ENCODE results near the gene BCR. TPM values are rescaled to one million over a fixed set of nuclear protein-coding genes. Genes with fewer than 3 reads are reported as not detected.

BCR gene
- total RNA-seq, 1 donor: 28.6 TPM

DNA sequence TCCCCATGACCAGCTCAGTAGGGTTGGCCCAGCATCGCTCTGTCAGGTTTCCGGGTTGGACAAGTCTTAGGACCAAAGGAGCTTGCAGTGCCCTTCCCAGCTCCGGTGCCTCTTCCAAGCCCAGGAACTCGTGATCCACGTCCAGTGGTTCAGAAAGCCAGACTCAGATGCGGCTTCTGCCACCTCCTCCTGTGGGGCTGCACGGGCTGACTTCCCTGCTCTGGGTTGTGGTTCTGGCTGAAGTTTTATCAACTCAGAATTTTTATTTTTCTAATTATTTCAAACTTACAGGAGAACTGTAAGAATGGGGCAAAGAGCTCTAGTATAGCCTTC, 85.0 kb downstream of the BCR start:
- no peak overlapping the region for H3K4me3 ChIP-seq (ENCODE audit: insufficient read depth, low read length)
- H3K36me3 ChIP-seq (ENCODE audit: insufficient read depth, low read length): peaks cover 8% of the 10 kb centered on the region

GRCh38 chr22:23266780-23267179, 86.5 kb downstream of the BCR start:
- Histone ChIP-seq H3K9me3 (ENCODE audit: low read depth, low read length) (no peaks in the 10 kb centered on the region), H3K27me3 (ENCODE audit: insufficient read depth, low read length) (no peaks in the 10 kb centered on the region), H4K20me1 (ENCODE audit: insufficient read depth, low read length) (peaks cover 5% of the 10 kb centered on the region), H3K4me3 (ENCODE audit: insufficient read depth, low read length) (no peak overlapping the region), H3K27ac (ENCODE audit: low read depth, low read length) (no peak overlapping the region), H2AFZ (ENCODE audit: low read length) (no peak overlapping the region), H3K4me1 (ENCODE audit: insufficient read depth, low read length) (no peaks in the 10 kb centered on the region), H3K36me3 (ENCODE audit: insufficient read depth, low read length) (peaks cover 10% of the 10 kb centered on the region), H3K79me2 (ENCODE audit: insufficient read depth, low read length) (no peaks in the 10 kb centered on the region), H3K4me2 (ENCODE audit: insufficient read depth, low read length) (no peak overlapping the region)
- no peak for DNase-seq (ENCODE audit: insufficient read length, low spot score, missing footprints)
- TF ChIP-seq, protein P1, sequence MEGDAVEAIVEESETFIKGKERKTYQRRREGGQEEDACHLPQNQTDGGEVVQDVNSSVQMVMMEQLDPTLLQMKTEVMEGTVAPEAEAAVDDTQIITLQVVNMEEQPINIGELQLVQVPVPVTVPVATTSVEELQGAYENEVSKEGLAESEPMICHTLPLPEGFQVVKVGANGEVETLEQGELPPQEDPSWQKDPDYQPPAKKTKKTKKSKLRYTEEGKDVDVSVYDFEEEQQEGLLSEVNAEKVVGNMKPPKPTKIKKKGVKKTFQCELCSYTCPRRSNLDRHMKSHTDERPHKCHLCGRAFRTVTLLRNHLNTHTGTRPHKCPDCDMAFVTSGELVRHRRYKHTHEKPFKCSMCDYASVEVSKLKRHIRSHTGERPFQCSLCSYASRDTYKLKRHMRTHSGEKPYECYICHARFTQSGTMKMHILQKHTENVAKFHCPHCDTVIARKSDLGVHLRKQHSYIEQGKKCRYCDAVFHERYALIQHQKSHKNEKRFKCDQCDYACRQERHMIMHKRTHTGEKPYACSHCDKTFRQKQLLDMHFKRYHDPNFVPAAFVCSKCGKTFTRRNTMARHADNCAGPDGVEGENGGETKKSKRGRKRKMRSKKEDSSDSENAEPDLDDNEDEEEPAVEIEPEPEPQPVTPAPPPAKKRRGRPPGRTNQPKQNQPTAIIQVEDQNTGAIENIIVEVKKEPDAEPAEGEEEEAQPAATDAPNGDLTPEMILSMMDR (IDR thresholded peaks at IDR 0.05; ENCODE audit: extremely low read depth, low read depth, low read length): no peak

More for the DNA sequence above, 85.0 kb downstream of the BCR start:
- DNase-seq (ENCODE audit: insufficient read length, low spot score, missing footprints): no peak
- TF ChIP-seq, protein P1 (IDR thresholded peaks at IDR 0.05; ENCODE audit: extremely low read depth, low read depth, low read length): no peak
- H3K27me3 ChIP-seq (ENCODE audit: insufficient read depth, low read length): no peaks in the 10 kb centered on the region
- H4K20me1 ChIP-seq (ENCODE audit: insufficient read depth, low read length): peaks cover 8% of the 10 kb centered on the region
- H3K4me1 ChIP-seq (ENCODE audit: insufficient read depth, low read length): no peaks in the 10 kb centered on the region
- H3K9me3 ChIP-seq (ENCODE audit: low read depth, low read length): no peaks in the 10 kb centered on the region
- H3K27ac ChIP-seq (ENCODE audit: low read depth, low read length): no peak overlapping the region
- no peaks in the 10 kb centered on the region for H3K79me2 ChIP-seq (ENCODE audit: insufficient read depth, low read length)
- H3K4me2 ChIP-seq (ENCODE audit: insufficient read depth, low read length): no peak overlapping the region
- no peak overlapping the region for H2AFZ ChIP-seq (ENCODE audit: low read length)

DNA sequence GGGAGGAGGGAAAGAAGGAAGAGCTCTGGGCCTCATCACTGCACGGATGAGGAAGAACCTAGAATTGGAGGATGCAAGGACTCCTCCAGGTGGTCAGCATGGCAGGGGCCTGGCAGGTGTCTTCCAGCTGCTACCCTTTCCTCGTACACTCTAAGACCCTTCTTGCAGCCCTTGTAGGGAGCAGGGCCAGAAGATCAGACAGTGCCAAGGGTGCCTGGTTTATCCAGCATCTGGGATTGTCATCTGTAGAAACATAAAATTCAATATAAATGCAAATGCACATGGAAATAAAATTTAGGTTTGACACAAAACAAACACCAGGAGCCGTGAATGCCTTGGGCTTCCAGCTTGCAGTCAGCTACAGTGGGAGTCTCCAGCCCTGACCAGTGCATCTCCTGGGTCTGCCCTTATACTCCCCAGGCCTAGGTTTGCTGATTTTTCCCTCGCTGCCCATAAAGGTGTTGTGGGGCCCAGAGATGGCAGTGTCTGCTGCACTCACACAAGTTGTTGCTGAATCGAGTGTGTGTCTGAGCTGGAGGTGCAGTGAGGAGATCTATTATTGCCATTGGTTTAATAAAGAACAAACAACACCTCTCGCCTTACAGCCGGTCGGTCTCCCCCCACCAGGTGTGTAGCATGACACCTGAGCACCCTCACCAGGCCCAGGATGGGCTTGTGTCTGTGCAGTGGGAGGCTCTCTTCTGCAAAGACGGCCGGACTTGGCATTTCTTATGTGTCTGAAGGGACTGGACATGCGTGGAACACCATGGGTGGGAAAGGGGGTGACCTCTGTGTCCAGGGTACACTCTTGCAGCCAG, 87.1 kb downstream of the BCR start:
- H2AFZ ChIP-seq (ENCODE audit: low read length): no peak overlapping the region
- peaks cover 14% of the 10 kb centered on the region for H3K36me3 ChIP-seq (ENCODE audit: insufficient read depth, low read length)
- no peaks in the 10 kb centered on the region for H3K27me3 ChIP-seq (ENCODE audit: insufficient read depth, low read length)

GRCh38 chr22:23268139-23268712, 87.9 kb downstream of the BCR start:
- no peak overlapping the region for H2AFZ ChIP-seq (ENCODE audit: low read length)
- H3K27me3 ChIP-seq (ENCODE audit: insufficient read depth, low read length): no peaks in the 10 kb centered on the region
- H3K27ac ChIP-seq (ENCODE audit: low read depth, low read length): no peak overlapping the region
- peaks cover 20% of the 10 kb centered on the region for H3K36me3 ChIP-seq (ENCODE audit: insufficient read depth, low read length)
- no peak overlapping the region for H3K4me3 ChIP-seq (ENCODE audit: insufficient read depth, low read length)
- no peaks in the 10 kb centered on the region for H3K4me1 ChIP-seq (ENCODE audit: insufficient read depth, low read length)
- H3K4me2 ChIP-seq (ENCODE audit: insufficient read depth, low read length): no peak overlapping the region
- H4K20me1 ChIP-seq (ENCODE audit: insufficient read depth, low read length): peaks cover 5% of the 10 kb centered on the region
- H3K79me2 ChIP-seq (ENCODE audit: insufficient read depth, low read length): no peaks in the 10 kb centered on the region
- no peak for DNase-seq (ENCODE audit: insufficient read length, low spot score, missing footprints)
- TF ChIP-seq, protein P1 (IDR thresholded peaks at IDR 0.05; ENCODE audit: extremely low read depth, low read depth, low read length): no peak
- no peaks in the 10 kb centered on the region for H3K9me3 ChIP-seq (ENCODE audit: low read depth, low read length)

More for the DNA sequence above, 87.1 kb downstream of the BCR start:
- Histone ChIP-seq H3K4me3 (ENCODE audit: insufficient read depth, low read length) (no peak overlapping the region), H3K4me2 (ENCODE audit: insufficient read depth, low read length) (no peak overlapping the region), H4K20me1 (ENCODE audit: insufficient read depth, low read length) (peaks cover 5% of the 10 kb centered on the region), H3K27ac (ENCODE audit: low read depth, low read length) (no peak overlapping the region), H3K4me1 (ENCODE audit: insufficient read depth, low read length) (no peaks in the 10 kb centered on the region), H3K79me2 (ENCODE audit: insufficient read depth, low read length) (no peaks in the 10 kb centered on the region), H3K9me3 (ENCODE audit: low read depth, low read length) (no peaks in the 10 kb centered on the region)
- no peak for DNase-seq (ENCODE audit: insufficient read length, low spot score, missing footprints)
- TF ChIP-seq, protein P1 (IDR thresholded peaks at IDR 0.05; ENCODE audit: extremely low read depth, low read depth, low read length): no peak

Measured in osteoblast (primary cell).